CD8-positive, alpha-beta memory T cell (primary cell): ENCODE results near the gene VAT1. TPM values are rescaled to one million over a fixed set of nuclear protein-coding genes. Genes with fewer than 3 reads are reported as not detected.
A peak's percentile ranks its signal among the peaks of the same experiment; 100 is the strongest.
"Not testable (repeated sequence)": the region's sequence is repeated elsewhere in the genome, so short reads cannot be mapped to it uniquely, and the experiment has no call there.

Experiments used
- CTCF ChIA-PET: fragments of 350-600 bp; sonication (Branson Sonifier 250); formaldehyde crosslinking; loops from one replicate; lab custom pipeline; 2021; ENCODE audit warnings: antibody characterized with exemption; lab: Charles Lee
- POLR2A ChIA-PET: fragments of 350-600 bp; sonication (Branson Sonifier 250); formaldehyde crosslinking; loops from one replicate; lab custom pipeline; 2021; ENCODE audit warnings: antibody characterized with exemption; lab: Charles Lee
- DNase-seq, 5 donors: peaks; one replicate each; pipeline versions ENCODE4 v3.0.0 to v3.0.0-alpha.2; 2020 to 2022; ENCODE audit warnings: mixed read lengths in 1 of 5
- H3K27ac ChIP-seq: one replicate; pipeline ENCODE4 v1.7.0; 2013; ENCODE audit warnings: low read depth, mild to moderate bottlenecking, low read length, moderate library complexity
- H3K27me3 ChIP-seq: 2 replicates; pipeline ENCODE4 v1.7.0; 2013; ENCODE audit warnings: low read length, mild to moderate bottlenecking; ENCODE audit not compliant: insufficient read depth, poor library complexity, severe bottlenecking
- H3K36me3 ChIP-seq: 2 replicates; pipeline ENCODE4 v1.7.0; 2013; ENCODE audit warnings: mild to moderate bottlenecking, low read length, moderate library complexity; ENCODE audit not compliant: insufficient read depth
- H3K4me1 ChIP-seq: 2 replicates; pipeline ENCODE4 v1.7.0; 2013; ENCODE audit warnings: mild to moderate bottlenecking, low read length, moderate library complexity; ENCODE audit not compliant: insufficient read depth
- H3K4me3 ChIP-seq: 2 replicates; pipeline ENCODE4 v1.7.0; 2013; ENCODE audit warnings: mild to moderate bottlenecking, low read length
- H3K9me3 ChIP-seq: 2 replicates; pipeline ENCODE4 v1.7.0; 2013; ENCODE audit warnings: mild to moderate bottlenecking, low read length
- H3K27ac Mint-ChIP-seq, 8 donors: one replicate each; pipeline ENCODE4 v1.8.0; 2020 to 2021; ENCODE audit warnings: mixed read lengths in 8 of 8, mild to moderate bottlenecking in 6 of 8, inconsistent platforms in 3 of 8, moderate library complexity in 3 of 8
- H3K27me3 Mint-ChIP-seq, 2 donors: one replicate each; pipeline ENCODE4 v1.8.0; 2020 to 2021; ENCODE audit warnings: mixed read lengths in 2 of 2, mild to moderate bottlenecking in 1 of 2, moderate library complexity in 1 of 2
- H3K36me3 Mint-ChIP-seq, 3 donors: one replicate each; pipeline ENCODE4 v1.8.0; 2020 to 2021; ENCODE audit warnings: mixed read lengths in 3 of 3, inconsistent platforms in 1 of 3, mild to moderate bottlenecking in 1 of 3
- H3K4me1 Mint-ChIP-seq, 3 donors: one replicate each; pipeline ENCODE4 v1.8.0; 2020 to 2021; ENCODE audit warnings: mixed read lengths in 3 of 3, inconsistent platforms in 1 of 3, mild to moderate bottlenecking in 1 of 3
- H3K4me3 Mint-ChIP-seq, 7 donors: one replicate each; pipeline ENCODE4 v1.8.0; 2020 to 2021; ENCODE audit warnings: mixed read lengths in 7 of 7, mild to moderate bottlenecking in 6 of 7, moderate library complexity in 4 of 7, inconsistent platforms in 2 of 7
- H3K9me3 Mint-ChIP-seq, 5 donors: one replicate each; pipeline ENCODE4 v1.8.0; 2020 to 2022; ENCODE audit warnings: mixed read lengths in 5 of 5, mild to moderate bottlenecking in 3 of 5, moderate library complexity in 2 of 5, inconsistent platforms in 1 of 5
- polyA plus RNA-seq: library from polyadenylated mRNA; unstranded; fragments of 300-500 nt; fragmentation: Illumina TruSeq; gene quantifications from one replicate; pipeline ENCODE4 v1.2.3, GENCODE V29; 2021
- total RNA-seq, 2 experiments: library from RNA; stranded (reverse); gene quantifications; one replicate each; pipeline ENCODE4 v1.2.3, GENCODE V29; 2021

VAT1 gene
- total and polyA plus RNA-seq, 3 experiments from 2014 or later: 31.1 to 42.2 (median 35.9) TPM

DNA sequence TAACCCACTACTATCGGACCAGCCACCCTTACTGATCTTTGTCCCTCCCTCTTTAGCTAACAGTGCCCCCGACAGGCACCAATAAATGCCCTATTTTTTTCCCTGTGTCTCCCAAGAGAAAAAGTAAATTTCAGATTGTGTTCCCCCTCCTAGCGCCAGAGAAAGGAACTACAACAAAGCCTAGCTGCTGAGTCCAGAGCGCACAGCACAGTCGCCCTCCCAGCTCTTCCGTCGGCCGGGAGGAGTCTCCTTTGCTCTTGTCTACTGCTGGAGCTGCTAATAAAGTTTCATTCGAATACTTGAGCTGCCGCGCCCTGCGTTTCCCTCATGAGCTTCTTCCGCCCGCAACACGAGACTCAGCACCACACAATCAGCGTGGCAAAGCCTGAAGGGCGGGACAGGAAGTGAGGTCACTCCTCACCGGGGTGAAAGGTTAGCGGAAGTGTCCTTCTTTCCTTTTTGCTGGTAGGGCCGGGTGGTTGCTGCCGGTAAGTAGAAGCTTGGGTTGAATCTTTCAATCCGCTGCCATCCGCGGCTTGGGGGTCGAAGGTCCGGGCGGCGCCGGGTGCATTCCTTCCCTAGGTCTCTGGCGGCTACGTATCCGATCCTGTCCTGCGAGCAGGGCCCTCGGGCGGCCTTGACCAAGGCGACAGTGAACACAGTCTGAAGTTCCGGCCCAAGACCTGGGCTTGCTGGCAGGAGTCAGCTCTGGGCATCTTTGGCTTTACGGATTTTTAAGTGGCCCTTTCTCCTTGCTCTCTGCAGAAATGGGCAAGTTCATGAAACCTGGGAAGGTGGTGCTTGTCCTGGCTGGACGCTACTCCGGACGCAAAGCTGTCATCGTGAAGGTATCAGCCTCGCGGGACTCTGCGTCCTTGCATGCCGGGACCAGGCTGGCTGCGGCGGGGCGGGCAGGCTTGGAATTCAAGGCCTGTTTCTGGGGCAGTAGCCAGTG is 23.9 kb downstream of the VAT1 start, which contains the start of gene RPL27:
RPL27 (plus strand) TSS at position 436 of the 955 bp plus-strand sequence; CDS start at position 768, 332 bp downstream.
- H3K36me3 ChIP-seq: peaks cover 18% of the 10 kb centered on the region
- CTCF ChIA-PET: interaction anchor here (0.7 to 2.4 kb wide), 24 partner anchors 9 to 485 kb away, joined by 3 to 16 read pairs (median 4); partner anchors contain the start of genes BRCA1, DHX8, IFI35 and NBR1
- POLR2A ChIA-PET: interaction anchor here (0.6 to 2.2 kb wide), 28 partner anchors 9 to 1904 kb away, joined by 3 to 28 read pairs (median 5); partner anchors contain the start of genes ARL4D, BECN1, BRCA1 and DHX8
- Mint-ChIP-seq H3K27me3 (no peaks in the 10 kb centered on the region), H3K4me1 (peaks cover 22 to 31% (median 29%) of the 10 kb centered on the region in 3 donors), H3K9me3 (no peaks in the 10 kb centered on the region), H3K27ac (peak within 1 kb of the TSS; percentile 89 to 100 (median 99)), H3K4me3 (peak within 1 kb of the TSS; percentile 79 to 97 (median 96)), H3K36me3 (peaks cover 3 to 56% (median 4%) of the 10 kb centered on the region in 3 donors)
- H3K27ac ChIP-seq: peak within 1 kb of the TSS; percentile 94
- H3K9me3 ChIP-seq: no peaks in the 10 kb centered on the region
- H3K27me3 ChIP-seq: no peaks in the 10 kb centered on the region
- peak within 1 kb of the TSS; percentile 90 for H3K4me3 ChIP-seq
- DNase-seq: peak; percentile 92 to 99 (median 97)
- H3K4me1 ChIP-seq: peaks cover 22% of the 10 kb centered on the region

DNA sequence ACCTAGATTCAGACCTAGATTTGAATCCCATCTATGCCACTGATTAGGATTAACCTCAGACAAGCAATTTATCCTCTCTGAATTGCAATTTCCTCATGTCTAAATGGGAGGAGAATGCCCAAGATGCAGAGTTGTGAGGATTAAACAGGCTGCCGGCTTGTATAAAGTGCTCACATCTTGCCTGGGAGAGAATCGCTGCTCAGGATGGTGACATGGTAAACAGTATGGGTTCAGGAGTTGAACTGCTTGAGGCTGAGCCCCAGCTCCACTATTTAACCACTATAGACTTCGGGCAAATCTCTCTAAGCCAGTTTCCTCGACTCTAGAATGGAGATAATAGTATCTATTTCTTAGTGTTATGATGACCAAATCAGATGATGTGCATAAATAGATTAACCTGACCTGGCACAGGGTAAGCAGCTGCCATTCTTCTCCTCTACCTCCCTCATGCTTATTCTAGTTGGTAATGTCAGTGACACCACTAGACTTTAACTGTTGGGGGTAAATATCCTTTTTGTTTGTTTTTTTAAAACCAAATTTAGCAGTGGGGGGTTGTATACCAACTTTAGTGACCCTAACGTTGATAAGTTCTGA is 24.7 kb downstream of the VAT1 start:
- Mint-ChIP-seq H3K36me3 (peaks cover 3 to 56% (median 4%) of the 10 kb centered on the region in 3 donors), H3K27me3 (no peaks in the 10 kb centered on the region), H3K4me1 (peaks cover 22 to 31% (median 29%) of the 10 kb centered on the region in 3 donors), H3K9me3 (no peaks in the 10 kb centered on the region), H3K27ac (peak overlapping the region; percentile 89 to 100 (median 99)), H3K4me3 (peak overlapping the region; percentile 79 to 97 (median 96))
- Histone ChIP-seq H3K27ac (peak overlapping the region; percentile 48), H3K36me3 (peaks cover 23% of the 10 kb centered on the region), H3K4me3 (no peak overlapping the region), H3K4me1 (peaks cover 22% of the 10 kb centered on the region), H3K27me3 (no peaks in the 10 kb centered on the region), H3K9me3 (no peaks in the 10 kb centered on the region)
- CTCF ChIA-PET: interaction anchor here (0.7 to 2.4 kb wide), 21 partner anchors 9 to 486 kb away, joined by 3 to 16 read pairs (median 5); partner anchors contain the start of genes DHX8, IFI35, NBR1 and PSME3
- peak in 1 of 5 donors; percentile 37 for DNase-seq
- POLR2A ChIA-PET: interaction anchor here (0.6 to 2.2 kb wide), 26 partner anchors 9 to 1905 kb away, joined by 3 to 28 read pairs (median 5); partner anchors contain the start of genes ARL4D, BECN1, BRCA1 and DHX8

DNA sequence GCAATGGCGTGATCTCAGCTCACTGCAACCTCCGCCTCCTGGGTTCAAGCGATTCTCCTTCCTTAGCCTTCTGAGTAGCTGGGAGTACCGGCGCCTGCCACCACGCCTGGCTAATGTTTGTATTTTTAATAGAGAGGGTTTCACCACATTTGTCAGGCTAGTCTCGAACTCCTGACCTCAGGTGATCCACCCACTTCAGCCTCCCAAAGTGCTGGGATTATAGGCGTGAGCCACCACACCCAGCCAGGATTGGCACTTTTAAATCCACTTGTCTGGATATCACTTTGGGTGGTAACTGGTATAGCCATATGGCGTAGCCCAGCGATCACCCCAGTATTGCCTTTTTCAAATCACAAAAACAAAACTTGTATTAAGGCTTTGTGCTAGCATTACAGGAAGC is 28.3 kb downstream of the VAT1 start:
- H3K36me3 ChIP-seq: peaks cover 32% of the 10 kb centered on the region
- H3K9me3 Mint-ChIP-seq, DNase-seq, H3K4me3 Mint-ChIP-seq, H3K4me3 ChIP-seq, H3K27me3 Mint-ChIP-seq, POLR2A ChIA-PET, H3K9me3 ChIP-seq, H3K27me3 ChIP-seq, H3K27ac ChIP-seq, CTCF ChIA-PET: not testable (repeated sequence)
- Mint-ChIP-seq H3K36me3 (peaks cover 5 to 56% (median 11%) of the 10 kb centered on the region in 3 donors), H3K4me1 (peaks cover 12 to 16% (median 14%) of the 10 kb centered on the region in 3 donors), H3K27ac (peak overlapping the region in 2 of 8 donors; percentile 5 to 54)
- H3K4me1 ChIP-seq: peaks cover 10% of the 10 kb centered on the region

DNA sequence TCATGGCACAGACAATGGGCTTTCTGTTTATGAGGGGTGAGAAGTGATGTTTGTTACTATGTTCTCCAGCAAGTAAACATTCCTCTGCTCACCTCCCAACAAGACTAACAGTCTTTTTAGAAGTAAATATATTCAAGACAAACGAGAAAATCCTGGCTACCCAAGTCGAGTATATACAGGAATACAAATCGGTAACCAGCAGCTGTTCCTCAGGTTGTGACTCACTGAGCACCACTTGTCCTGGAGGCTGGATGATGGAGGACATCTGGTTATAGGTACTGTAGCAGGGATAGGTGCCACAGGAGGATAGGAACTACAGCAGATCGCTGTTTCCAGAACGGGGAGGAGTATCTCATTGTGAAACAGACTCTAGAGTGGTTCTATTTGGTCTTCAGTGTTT is 29.3 kb downstream of the VAT1 start:
- Mint-ChIP-seq H3K36me3 (peaks cover 5 to 61% (median 13%) of the 10 kb centered on the region in 3 donors), H3K27me3 (no peaks in the 10 kb centered on the region), H3K27ac (peak overlapping the region in 5 of 8 donors; percentile 5 to 80 (median 42)), H3K4me3 (no peak overlapping the region), H3K4me1 (peaks cover 6 to 7% (median 6%) of the 10 kb centered on the region in 3 donors), H3K9me3 (no peaks in the 10 kb centered on the region)
- ChIA-PET POLR2A (interaction anchor here (0.6 kb wide), 1 partner anchor 452 kb away, joined by 3 read pairs; no protein-coding TSS in a partner anchor), CTCF (no interaction called here)
- Histone ChIP-seq H3K27ac (no peak overlapping the region), H3K9me3 (no peaks in the 10 kb centered on the region), H3K27me3 (no peaks in the 10 kb centered on the region), H3K4me1 (peaks cover 7% of the 10 kb centered on the region), H3K4me3 (no peak overlapping the region), H3K36me3 (peaks cover 36% of the 10 kb centered on the region)
- DNase-seq: no peak

DNA sequence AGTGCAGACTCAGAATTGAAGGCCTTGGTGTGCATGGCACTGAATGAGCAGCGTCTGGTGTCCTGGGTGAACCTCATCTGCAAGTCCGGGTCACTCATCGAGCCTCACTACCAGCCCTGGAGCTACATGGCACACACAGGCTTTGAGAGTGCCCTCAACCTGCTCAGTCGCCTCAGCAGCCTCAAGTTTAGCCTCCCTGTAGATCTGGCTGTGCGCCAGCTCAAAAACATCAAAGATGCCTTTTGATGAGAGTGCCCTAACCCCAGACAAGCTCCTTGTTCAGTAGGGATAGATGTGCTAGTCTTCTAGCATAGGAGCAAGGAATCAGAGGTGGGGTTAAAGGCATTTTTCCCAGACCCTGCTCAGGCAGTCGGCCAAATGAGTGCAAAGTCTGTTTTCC is 30.7 kb downstream of the VAT1 start:
- POLR2A ChIA-PET: no interaction called here

DNA sequence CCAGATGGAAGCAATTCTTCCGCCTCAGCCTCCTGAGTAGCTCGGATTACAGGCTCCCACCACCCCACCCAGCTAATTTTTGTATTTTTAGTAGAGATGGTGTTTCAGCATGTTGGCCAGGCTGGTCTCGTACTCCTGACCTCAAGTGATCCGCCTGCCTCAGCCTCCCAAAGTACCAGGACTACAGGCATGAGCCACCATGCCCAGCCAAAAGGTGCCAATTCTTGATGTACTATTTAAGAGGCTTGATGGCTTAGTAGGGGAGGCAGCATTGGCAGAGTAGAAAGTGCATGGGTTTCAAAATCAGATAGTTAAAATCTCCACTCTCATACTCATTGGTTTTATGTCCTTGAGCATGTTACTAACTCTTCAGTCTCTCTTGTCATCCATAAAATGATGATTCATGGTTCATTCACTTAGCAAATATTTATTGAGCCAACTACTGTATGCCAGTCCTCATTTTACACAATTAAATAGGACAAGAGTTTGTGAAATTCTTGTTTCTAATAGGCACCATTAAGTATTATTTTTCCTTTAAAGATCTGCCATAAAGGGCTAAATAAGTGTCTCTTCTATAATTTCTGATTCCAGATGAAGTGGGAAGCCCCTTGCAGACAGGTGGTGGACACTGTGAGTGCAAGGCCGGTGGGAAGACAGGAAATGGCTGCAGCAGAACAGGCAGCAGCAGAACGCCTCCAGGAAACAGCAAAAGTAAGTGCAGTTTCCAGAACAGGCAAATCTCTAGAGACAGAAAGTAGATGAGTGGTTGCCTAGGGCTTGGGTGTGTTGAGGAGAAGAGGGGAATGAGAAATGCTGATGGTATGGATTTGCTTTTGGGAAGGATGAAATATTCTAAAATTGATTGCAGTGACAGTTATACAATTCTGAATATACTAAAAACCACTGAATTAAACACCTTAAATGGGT is 32.2 kb downstream of the VAT1 start:
- Histone ChIP-seq H3K9me3 (no peaks in the 10 kb centered on the region), H3K27me3 (no peaks in the 10 kb centered on the region), H3K27ac (no peak overlapping the region), H3K4me1 (no peaks in the 10 kb centered on the region), H3K36me3 (peaks cover 36% of the 10 kb centered on the region), H3K4me3 (no peak overlapping the region)
- CTCF ChIA-PET: interaction anchor here (1.3 to 2.8 kb wide), 2 partner anchors 8 to 9 kb away, joined by 3 to 12 read pairs; partner anchors contain the start of genes RPL27 and RUNDC1
- DNase-seq: no peak
- POLR2A ChIA-PET: no interaction called here
- Mint-ChIP-seq H3K4me3 (peak overlapping the region in 1 of 7 donors; percentile 12), H3K27me3 (no peaks in the 10 kb centered on the region), H3K36me3 (peaks cover 5 to 80% (median 15%) of the 10 kb centered on the region in 3 donors), H3K9me3 (no peaks in the 10 kb centered on the region), H3K4me1 (peaks cover 3 to 10% (median 3%) of the 10 kb centered on the region in 3 donors), H3K27ac (peak overlapping the region in 5 of 8 donors; percentile 10 to 70 (median 50))

More for the DNA sequence above, 30.7 kb downstream of the VAT1 start:
- Histone ChIP-seq H3K9me3 (no peaks in the 10 kb centered on the region), H3K4me3 (no peak overlapping the region), H3K27ac (no peak overlapping the region), H3K4me1 (no peaks in the 10 kb centered on the region), H3K27me3 (no peaks in the 10 kb centered on the region), H3K36me3 (peaks cover 36% of the 10 kb centered on the region)
- Mint-ChIP-seq H3K9me3 (no peaks in the 10 kb centered on the region), H3K27me3 (no peaks in the 10 kb centered on the region), H3K27ac (peak overlapping the region in 1 of 8 donors; percentile 25), H3K4me1 (peaks cover 0 to 2% (median 0%) of the 10 kb centered on the region in 3 donors), H3K4me3 (no peak overlapping the region), H3K36me3 (peaks cover 5 to 73% (median 13%) of the 10 kb centered on the region in 3 donors)
- DNase-seq: no peak
- CTCF ChIA-PET: interaction anchor here (1.2 to 1.3 kb wide), 2 partner anchors 11 to 16 kb away, joined by 3 read pairs; partner anchors contain the start of genes IFI35 and RUNDC1
